ENCODE results near the gene CCDC174. TPM values are rescaled to one million over a fixed set of nuclear protein-coding genes. Genes with fewer than 3 reads are reported as not detected.
"Not testable (repeated sequence)": the region's sequence is repeated elsewhere in the genome, so short reads cannot be mapped to it uniquely, and the experiment has no call there.

CCDC174 gene
- polyA plus RNA-seq, 1 donor, result 23.1 TPM

- DNase-seq (ENCODE audit: low read depth), result not testable (repeated sequence)
These were observed 872 bp downstream of the CCDC174 start for GRCh38 chr3:14652360-14652907.

DNA sequence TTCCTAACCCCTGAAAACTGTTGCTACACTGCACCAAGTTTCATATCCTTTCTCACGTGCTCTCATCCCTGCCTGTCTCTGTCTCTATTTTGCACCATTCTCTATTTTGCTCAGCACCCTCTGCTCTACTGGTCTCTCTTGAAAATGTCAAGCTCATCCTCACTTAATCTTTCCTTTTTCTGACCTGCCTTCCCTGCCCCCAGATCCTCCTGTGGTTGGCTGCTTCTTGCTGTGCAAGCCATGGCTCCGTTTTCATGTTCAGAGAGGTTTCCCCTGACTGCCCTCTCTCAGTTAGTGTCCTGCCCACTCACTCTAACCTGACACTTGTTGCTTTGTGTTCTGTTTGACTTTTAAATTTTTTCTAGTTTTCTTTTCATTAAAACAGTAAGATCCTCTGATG, 6.0 kb downstream of the CCDC174 start:
- no peak for DNase-seq (ENCODE audit: low read depth)

- DNase-seq (ENCODE audit: low read depth), result no peak
These were observed 7.4 kb downstream of the CCDC174 start for GRCh38 chr3:14658978-14659377.

DNA sequence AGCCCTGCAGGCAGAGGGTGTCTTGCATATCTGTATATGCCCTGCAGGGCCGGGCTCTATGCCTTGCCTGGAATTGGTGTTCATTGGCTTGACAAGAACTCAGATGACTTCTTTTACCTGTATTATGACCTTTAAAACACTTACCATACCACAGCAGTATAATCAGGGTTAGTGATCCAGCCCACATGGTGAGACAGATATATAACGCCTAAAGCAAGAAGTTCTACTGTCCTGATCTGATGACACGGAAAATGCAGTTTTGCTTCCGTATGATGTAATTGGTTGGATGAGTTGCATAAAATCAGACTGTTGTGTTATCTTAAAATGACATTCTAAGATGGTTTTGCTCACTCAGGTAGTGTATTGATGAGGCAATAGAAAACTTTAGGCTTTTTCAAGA, 9.4 kb downstream of the CCDC174 start:
- DNase-seq (ENCODE audit: low read depth), result no peak

GRCh38 chr3:14663396-14664135, 12.0 kb downstream of the CCDC174 start:
- DNase-seq (ENCODE audit: low read depth), result no peak

DNA sequence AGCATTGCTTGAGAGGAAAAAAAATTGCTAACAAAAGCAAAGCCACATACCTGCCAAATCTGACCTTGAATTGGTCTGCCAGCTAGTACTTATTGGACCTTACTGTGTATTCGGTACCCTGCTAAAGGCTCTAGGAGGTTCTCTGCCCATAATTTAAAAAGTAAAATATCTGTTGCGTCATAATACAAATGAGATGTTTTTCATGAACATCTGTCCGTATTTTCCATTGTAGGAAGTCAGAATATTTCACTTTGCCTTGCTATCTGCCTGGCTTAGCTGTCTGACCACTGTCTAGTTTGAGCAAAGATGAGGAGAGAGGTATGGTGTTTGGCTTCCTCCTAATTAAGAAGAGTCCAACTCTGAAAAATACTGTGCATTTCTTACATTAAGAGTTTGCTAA, 12.6 kb downstream of the CCDC174 start:
- no peak for DNase-seq (ENCODE audit: low read depth)

- no peak for DNase-seq (ENCODE audit: low read depth)
These were observed 21.0 kb downstream of the CCDC174 start for GRCh38 chr3:14672588-14672987.

- no peak for DNase-seq (ENCODE audit: low read depth)
These were observed 23.3 kb downstream of the CCDC174 start, which contains the start of gene C3orf20 for GRCh38 chr3:14674841-14675240. C3orf20 (plus strand) TSS chr3:14675141; CDS start chr3:14682714, 7,573 bp downstream.

- DNase-seq (ENCODE audit: low read depth), result no peak
These were observed 25.3 kb downstream of the CCDC174 start for GRCh38 chr3:14676881-14677280.

GRCh38 chr3:14678015-14678503, 26.5 kb downstream of the CCDC174 start:
- no peak for DNase-seq (ENCODE audit: low read depth)

GRCh38 chr3:14680115-14680514, 28.6 kb downstream of the CCDC174 start:
- DNase-seq (ENCODE audit: low read depth), result no peak

DNA sequence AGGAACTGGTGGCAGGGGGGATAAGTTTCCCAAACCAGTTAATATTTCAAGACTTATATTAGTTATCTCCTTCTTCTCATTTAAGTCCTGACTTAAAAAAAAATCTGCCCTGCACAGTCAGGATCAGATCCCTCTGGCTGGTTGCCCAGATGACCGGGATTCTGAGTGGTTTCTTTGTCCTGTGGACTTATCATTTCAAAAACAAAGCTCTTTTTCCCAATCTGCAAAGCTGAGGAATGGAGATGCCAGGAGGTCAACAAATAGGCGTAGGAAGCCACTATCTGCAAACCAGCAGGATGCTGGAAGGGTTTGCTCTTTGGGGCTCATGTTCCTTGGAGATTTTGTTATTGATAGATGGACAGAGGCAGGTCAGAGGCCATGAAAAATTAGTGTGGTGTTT, 29.2 kb downstream of the CCDC174 start:
- no peak for DNase-seq (ENCODE audit: low read depth)

- no peak for DNase-seq (ENCODE audit: low read depth)
These were observed 32.9 kb downstream of the CCDC174 start for GRCh38 chr3:14684447-14684846.

DNA sequence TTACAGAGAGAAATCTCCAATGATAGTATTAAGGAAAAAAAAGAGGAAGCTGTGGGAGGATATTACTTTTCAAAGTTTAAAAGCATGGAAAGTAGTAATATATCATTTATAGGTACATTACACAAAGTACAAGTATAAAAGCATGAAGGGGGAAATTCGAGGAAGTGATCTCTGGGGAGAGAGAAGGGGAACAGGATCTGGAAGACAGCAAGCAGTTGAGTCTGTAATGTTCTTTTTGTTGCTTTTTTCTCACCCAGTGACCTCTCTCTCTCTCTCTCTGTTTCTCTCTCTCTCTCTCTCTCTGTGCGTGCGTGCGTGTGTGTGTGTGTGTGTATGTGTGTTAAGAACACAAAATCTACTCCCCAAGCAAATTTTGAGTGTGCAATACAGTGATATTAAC, 33.6 kb downstream of the CCDC174 start:
- DNase-seq (ENCODE audit: low read depth), result no peak

DNA sequence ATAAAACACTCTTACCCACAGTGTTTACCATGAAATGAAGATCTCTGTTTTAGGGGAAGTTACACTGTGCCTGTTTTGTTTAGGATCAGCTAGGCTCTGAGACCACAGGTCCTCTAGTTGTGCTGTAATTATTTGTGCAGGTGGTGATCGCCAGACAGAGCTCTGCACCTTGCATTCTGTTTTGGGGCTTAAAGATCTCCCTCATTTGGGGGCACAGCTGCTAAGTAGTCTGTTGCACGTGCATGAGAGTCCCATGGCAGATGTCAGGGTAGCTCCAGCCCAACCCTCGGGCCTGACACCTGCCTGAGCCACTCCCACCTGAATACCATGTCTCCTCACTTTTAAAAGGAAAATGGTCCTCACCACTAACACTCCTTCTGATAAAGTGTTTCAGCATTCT, 35.8 kb downstream of the CCDC174 start:
- no peak for DNase-seq (ENCODE audit: low read depth)

DNA sequence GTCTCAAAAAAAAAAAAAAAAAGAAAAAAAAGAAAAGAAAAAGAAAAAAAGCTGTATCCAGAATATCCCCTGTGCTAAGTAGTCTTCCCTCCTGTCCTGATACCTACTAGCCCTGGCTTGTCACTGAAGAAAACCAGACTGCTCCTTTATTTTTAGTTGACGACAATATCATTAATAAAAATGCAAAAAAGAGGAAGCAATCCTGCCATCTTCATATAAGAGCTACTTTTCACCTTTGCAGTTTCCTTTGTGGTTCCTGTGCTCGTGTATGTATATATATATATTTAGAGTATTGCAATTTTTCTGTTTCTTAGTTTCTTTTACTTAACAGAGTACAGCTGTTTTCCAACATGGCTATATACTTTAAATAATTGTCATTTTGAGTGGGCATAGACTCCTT, 37.0 kb downstream of the CCDC174 start:
- no peak for DNase-seq (ENCODE audit: low read depth)

GRCh38 chr3:14689247-14689980, 37.9 kb downstream of the CCDC174 start:
- no peak for DNase-seq (ENCODE audit: low read depth)

DNA sequence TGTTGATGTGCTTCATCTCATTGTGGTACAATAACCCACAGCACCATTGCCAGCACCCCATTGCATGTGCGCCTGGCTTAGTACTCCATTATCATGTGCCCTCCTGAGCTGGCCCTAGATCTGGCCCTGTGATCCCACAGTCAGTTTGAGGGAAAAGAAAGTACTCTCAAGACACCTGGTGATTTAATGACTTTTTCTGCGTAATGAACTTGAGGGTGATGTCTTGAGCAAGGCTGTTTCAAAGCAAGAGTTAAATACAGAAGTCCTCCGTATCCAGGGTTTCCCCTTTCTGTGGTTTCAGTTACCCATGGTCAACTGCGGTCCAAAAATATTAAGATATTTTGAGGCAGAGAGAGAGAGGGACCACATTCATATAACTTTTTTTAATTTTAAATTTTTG, 39.7 kb downstream of the CCDC174 start:
- no peak for DNase-seq (ENCODE audit: low read depth)

GRCh38 chr3:14691719-14692118, 40.2 kb downstream of the CCDC174 start:
- DNase-seq (ENCODE audit: low read depth), result no peak

DNA sequence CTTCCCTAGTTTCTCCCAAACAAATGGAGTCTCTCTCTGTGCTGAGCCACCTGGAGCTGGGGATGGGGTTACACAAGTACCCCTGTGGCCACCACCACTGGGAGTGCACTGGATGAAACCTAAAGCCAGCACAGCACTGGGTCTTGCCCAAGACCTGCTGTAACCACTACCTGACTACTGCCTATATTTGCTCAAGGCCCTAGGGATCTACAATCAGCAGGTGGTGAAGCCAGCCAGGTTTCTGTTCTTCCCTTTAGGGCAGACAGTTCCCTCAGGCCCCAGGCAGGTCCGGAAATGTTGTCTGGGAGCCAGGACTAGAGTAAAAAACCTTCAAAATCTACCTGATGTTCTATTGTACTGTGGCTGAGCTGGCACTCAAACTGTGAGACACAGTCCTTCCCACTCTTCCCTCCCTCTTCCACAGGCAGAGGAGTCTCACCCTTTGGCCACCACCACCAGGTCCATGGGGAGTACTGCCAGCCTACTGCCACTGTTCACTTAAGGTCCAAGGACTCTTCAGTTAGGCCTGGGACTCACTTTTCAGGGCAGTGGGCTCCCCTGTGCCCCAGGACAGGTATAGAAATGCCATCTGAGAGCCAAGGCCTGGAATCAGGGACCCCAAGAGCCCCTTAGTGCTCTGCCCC, 47.2 kb downstream of the CCDC174 start:
- DNase-seq (ENCODE audit: low read depth), result no peak

GRCh38 chr3:14699643-14700042, 48.1 kb downstream of the CCDC174 start:
- DNase-seq (ENCODE audit: low read depth), result no peak

- DNase-seq (ENCODE audit: low read depth), result no peak
These were observed 49.3 kb downstream of the CCDC174 start for GRCh38 chr3:14700891-14701290.
